NCI-H774 (cell line): Measurements from ENCODE around the gene LRRC23.
A peak's percentile ranks its signal among the peaks of the same experiment; 100 is the strongest.

ENCODE experiments used
- DNase-seq: peaks from one replicate; lab custom pipeline; 2025; lab: John Stamatoyannopoulos, UW

Gene LRRC23

DNA sequence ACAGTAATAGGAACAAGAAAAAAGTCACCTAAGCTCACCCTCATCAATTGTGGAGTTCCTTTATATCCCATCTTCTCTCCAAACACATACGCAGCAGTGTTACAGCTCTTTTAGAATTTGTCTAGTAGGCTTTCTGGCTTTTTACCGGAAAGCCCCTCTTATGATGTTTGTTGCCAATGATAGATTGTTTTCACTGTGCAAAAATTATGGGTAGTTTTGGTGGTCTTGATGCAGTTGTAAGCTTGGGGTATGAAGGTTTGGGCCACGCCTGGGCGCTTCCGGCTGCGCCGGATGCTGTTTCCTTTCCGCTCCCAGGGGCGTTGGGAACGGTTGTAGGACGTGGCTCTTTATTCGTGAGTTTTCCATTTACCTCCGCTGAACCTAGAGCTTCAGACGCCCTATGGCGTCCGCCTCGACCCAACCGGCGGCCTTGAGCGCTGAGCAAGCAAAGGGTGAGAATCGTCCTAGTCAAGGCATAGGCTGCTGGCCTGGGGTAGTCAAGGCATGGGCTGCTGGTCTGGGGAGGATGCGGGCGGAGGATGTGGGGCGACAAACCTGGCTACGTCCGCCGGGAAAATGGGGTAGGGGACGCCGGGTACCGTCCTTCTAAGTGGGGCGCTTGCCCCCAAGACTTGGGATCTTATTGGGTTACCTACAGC is 39.2 kb downstream of the LRRC23 start, which contains the start of the genes C12orf57 and RNU7-1:
C12orf57 (plus strand) TSS at position 301 of the 659 bp plus-strand sequence; CDS start at position 401, 100 bp downstream.
RNU7-1 (plus strand) TSS at position 95 of the 659 bp plus-strand sequence.
- DNase-seq = peak; percentile 86

DNA sequence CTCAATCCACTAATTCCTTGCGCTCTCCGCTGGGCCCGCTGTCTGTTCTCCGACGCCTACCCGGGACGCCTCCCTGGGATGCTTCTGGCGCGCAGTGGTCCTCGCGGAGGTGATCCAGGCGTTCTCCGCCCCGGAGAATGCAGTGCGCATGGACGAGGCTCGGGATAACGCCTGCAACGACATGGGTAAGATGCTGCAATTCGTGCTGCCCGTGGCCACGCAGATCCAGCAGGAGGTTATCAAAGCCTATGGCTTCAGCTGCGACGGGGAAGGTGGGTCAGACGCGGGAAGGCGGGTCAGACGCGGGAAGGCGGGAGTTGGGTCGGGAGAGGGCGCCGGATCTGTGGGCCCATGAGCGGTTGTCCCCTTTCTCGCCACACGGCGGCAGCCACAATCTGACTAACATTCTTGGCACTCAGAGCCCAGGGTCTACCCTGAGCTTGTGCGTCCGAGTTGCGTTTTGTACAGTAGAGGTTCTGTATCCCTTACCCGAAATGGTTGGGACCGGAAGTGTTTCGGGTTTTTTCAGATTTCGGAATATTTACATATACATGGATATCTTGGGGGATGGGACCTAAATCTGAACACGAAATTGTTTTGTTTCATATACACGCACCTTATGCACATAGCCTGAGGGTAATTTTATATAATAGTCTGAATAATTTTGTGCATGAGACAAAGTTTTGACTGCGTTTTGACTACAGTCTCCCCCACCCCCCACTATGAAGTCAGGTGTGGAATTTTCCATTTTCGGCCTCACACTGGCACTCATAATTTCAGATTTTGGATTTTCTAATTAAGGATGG is 40.0 kb downstream of the LRRC23 start:
- DNase-seq = peak; percentile 95

DNA sequence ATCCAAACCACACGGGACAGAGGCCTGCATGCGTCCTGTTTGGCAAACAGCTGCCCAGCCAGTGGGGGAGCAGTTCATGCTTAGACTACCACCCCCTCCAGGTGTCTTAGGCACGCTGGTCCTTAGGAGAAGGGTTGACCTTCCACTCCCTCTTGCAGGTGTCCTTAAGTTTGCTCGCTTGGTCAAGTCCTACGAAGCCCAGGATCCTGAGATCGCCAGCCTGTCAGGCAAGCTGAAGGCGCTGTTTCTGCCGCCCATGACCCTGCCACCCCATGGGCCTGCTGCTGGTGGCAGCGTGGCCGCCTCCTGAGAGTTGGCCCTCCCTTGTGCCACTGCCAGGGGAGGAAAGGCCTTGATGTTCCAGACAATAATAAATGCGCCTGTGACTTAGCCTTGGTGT is 41.0 kb downstream of the LRRC23 start:
- no peak for DNase-seq

DNA sequence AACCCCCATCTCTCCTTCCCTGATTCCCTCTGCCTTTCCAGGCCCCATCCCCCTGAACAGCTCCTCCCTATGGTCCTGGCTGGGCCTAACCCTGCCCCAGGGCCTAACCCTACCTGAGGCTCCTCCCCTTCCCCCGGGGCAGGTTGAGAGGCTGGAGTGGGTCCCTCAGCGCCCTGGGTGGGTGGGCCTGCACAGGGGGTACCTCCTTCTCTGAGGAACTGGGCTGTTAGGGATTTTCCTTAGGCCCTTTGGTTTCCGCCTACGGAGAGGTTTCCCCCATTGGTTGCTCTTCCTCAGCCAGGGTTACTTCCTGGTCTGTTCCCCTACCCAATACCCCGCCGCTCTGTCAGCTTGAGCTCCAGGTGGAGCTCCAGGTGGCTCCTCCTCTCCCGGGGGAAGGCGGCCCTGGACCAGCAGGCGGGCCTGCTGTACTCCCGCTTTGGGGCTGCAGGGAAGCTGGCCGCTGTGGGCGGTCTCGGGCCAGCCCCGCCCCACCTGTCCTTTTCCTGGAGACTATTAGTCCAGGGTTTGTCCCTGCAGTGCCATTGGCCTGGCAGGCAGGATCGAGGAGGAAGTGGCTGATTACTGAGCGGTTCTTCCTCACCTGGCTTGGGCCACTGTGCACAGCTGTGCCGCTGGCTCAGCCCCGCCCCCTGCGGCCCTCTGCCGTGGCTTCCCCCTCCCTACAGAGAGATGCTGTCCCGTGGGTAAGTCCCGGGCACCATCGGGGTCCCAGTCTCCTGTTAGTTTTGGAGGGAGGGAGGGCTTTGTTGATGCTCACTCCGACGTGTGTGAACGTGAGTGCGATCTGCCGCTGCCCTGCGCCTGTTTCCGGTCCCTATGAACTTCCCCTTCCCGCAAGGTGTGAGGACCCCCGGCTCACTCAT is 41.7 kb downstream of the LRRC23 start:
- DNase-seq = peak; percentile 99

DNA sequence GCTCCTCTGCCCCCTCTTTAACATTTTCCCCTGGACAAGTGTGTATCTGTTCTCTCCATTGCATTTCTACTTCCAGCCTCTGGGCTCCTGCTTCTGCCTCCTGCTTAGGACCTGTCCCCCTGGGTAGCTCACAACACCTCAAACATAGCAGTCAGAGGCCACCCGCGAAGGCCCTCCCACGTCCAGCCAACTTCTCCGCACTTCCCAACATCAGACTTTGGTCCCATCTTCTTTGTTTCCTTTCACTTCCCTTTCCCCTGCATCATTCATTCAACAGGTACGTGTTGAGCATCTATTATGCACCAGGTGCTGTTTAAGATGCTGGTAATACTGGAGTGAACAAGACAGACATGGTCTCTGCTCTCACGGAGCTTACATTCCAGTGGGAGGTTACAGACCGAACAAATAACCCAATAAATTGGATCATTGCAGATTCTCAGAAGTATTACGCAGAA is 42.3 kb downstream of the LRRC23 start:
- no peak for DNase-seq

DNA sequence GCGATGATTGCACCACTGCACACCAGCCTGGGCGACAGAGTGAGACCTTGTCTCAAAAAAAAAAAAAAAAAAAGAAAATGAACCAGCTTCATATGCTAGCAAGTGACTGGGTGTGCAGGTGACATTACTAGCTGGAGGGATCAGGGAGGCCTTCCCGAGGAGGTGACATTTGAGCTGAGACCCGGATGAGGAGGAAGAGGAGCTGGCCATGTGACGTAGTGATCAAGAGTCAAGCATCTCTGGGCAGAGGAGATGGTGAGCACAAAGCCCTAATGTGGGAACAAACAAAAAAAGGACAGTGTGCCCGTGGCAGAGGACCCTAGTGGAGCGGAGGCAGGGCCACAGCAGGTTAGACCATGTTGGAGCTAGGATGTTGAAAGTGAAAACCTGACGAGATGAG is 43.0 kb downstream of the LRRC23 start:
- DNase-seq = no peak

DNA sequence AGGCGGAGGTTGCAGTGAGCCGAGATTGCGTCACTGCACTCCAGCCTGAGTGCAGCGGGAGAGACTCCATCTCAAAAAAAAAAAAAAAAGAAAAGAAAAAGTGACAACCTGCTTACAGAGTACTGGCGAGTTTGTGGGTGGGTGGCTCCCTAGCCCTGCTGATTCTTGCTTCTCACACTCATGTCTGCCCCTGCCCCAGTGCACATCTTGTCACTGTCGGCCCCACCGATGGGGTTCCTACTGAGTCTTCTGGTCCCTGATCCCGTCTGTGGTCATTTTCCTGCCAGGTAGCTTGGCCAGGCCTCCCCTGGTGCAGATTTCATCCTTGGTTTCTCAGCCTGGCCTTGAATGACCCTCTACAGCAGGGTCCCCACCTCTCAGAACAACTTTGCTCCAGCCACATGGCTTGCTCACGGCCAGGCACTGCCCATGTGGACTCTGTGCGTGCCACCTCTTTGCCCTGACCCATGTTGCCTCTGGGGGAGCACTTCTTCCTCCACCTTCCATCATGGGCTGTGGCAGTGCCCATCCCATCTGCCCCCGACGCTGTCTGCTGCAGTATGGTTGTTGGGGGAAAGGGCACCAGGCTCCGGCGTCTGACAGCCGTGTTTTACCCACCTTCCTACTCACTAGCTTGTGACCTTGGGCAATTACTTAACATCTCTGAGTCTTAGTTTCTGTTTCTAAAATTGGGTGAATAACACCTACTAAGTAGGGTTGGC is 44.4 kb downstream of the LRRC23 start:
- no peak for DNase-seq

DNA sequence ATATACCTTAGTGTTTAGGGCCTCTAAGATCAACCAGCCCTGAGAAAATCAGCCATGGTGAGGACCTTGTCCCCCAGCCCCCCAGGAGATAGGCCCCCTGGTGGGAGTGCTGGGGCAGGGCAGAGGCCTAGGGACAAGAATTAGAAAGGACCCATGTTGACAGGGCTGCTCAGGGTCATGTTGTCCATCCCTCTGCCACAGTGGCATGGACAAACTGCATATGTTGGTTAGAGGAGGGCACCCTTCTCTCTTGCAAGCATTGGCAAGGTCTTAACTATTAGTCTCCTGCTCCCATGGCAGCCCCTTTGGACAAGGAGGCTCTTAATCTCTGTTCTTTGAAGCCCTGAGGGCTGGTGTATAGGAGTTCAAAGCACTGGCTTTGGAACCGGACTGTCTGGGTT is 45.8 kb downstream of the LRRC23 start:
- DNase-seq = no peak

DNA sequence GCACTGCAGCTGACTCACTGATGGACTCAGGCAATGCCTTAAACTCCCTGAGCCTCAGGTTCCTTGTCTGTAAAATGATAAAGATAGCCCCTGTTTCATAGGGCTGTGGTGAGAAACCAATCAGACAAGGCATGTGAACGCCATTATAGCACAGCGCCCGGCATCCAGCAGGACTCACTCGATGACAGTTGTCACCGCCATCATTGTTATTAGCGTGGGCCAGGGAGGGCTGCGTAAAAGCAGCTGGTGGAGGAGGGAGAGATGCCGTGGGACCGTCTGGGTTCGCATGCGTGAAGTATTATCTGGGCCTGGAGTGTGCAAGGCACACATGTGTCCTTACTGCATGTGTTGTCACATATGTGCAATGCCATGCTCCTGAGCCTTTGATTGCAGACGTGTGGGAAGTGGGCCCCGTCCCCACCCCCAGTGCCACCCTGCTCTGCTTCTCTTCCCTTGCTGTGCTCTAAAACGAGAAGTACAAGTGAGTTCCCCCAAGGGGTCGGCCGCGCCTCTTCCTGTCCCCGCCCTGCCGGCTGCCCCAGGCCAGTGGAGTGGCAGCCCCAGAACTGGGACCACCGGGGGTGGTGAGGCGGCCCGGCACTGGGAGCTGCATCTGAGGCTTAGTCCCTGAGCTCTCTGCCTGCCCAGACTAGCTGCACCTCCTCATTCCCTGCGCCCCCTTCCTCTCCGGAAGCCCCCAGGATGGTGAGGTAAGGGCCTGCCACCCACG is 46.4 kb downstream of the LRRC23 start, which contains the start of gene PTPN6:
PTPN6 (plus strand) TSS at position 546 of the 730 bp plus-strand sequence; CDS start at position 703, 157 bp downstream.
- no peak for DNase-seq

DNA sequence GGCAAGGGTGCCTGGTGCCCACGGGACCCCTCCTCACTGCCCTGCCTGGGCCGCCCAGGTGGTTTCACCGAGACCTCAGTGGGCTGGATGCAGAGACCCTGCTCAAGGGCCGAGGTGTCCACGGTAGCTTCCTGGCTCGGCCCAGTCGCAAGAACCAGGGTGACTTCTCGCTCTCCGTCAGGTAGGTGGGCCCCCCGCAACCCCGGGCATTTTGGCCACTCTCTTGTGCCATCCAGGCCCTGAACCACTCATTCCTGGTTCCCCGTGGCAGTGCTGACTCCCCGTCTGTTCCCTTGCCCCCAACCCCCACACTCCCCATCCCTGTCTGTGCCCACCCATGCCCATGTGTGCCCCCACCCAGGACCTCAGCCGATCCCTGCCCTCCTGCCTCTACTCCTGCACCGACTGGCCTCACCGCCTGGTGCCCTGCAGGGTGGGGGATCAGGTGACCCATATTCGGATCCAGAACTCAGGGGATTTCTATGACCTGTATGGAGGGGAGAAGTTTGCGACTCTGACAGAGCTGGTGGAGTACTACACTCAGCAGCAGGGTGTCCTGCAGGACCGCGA is 47.0 kb downstream of the LRRC23 start:
- no peak for DNase-seq

DNA sequence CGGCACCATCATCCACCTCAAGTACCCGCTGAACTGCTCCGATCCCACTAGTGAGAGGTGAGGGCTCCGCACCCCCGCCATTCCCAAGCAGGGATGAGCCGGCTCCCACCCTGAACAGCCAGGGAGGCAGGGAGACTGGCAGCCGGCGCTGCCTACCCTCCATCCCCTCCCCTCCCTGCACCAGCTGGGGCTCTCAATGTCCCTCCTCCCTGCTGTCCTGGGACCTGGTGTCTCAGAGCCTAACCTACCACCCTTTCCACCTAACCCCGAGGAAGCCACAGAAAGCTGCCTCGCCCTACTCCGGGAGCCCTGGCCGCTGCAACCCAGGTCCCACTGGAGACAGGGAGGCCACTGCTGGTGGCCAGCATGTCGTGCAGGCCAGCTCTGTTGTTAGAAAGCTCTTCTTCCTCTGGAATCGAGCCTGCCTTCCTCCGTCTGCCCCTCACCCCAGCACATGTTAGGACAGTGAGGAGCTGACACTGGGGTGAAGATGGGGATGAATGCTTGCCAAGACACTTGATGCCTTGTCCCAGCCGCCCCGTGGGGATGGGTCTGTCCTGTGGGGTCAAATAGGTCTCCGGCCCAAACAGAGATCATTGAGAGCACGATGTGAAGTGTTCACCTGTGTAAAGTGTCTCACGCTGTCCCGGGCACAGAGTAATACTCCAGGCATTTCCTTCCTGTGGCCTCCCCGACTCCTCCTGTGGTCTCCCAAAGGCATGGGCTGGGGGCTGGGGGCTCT is 47.7 kb downstream of the LRRC23 start:
- DNase-seq = no peak

DNA sequence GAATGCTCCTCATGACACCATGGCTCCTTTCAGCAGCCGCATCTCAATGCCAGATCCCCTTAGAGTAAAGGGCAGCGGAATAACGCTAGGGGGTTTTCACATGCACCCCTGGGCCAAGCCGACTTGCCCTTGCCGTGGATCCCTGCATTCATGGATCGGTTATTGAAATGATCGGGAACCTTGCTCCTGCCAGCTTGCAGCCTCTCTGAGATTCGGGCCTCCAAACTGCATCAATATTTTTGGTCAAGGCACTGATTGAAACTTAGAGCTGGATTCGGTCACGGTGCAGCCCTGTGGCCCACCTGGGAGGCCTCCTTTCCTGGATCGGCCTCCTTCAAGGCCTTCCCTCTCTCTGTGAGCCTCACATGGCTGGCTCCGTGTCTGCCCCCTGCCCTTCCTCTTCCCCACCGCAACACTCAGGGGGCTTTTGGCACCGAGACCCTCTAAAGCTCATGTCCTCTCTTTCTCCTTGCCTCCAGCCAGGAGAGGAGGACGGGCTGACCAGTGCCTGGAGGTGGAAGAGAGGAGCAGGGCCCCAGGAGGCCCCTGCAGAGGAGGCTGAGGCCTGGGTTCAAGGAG is 48.3 kb downstream of the LRRC23 start:
- no peak for DNase-seq

DNA sequence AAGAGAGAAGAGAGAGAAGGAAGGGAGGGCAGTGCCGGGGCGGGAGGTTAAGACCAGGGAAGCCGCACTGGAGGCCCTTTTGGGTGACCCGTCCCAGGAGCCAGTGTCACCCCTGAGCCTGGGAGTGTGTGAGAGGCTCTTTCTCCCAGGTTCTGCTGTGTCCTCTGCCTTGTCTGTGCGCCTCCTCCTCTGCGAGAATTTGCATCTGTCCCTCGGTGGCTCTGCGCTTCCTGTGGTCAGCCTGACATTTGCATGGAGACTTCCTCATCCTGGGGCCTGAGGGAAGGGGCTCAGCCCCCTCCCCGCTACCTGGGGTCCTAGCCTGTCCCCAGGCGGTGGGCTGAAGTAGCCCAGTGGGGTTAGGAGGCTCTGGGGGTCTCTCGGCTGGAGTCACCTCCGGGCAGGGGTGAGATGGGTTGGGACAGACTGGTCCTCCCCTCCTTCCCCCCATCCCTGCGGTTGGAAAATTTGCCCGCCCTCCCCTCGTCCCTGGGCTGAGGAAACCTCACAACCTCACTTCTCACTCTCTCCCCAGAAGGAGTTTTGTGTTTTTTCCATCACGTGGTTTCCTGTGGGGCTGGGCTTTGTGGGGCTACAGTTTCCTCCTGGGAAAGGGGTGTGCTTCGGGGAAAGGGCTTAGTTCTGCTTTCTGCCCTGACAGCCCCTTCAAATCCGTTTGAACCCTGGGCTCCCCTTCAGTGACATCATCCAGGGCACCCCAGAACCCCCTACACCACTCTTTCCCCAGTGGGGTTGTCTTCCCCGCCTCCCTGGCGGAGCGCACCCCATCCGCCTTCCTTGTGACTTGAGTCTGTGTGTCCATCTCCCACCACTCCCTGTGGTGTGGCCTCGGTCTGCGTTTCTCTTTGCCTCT is 49.1 kb downstream of the LRRC23 start:
- DNase-seq = no peak

DNA sequence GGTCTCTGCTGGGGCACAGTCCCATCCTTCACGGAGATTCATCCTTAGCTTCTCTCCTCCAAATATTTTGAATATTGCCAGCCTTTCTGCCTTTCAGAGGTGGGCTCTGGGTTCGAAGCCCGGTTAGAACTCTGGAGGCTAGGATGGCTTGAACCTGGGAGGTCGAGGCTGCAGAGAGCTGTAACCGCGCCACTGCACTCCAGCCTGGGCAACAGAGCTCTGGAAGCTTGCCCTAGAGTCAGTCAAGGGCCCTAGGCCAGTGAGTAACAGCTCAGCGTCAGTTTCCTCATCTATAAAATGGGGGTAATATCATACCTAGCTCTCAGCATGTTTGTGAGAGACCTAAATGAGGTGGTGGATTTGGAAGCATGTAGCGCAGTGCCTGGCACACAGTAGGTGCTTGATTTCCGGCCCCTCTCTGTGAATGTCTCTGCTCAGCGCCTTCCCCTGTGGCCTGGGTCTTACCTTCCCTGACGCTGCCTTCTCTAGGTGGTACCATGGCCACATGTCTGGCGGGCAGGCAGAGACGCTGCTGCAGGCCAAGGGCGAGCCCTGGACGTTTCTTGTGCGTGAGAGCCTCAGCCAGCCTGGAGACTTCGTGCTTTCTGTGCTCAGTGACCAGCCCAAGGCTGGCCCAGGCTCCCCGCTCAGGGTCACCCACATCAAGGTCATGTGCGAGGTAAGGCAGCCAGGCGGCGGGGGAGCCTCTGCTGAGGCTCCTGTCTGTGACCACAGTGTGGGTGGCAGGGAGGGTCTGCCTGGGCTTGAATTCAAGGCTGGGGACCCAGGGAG is 49.9 kb downstream of the LRRC23 start:
- DNase-seq = no peak

DNA sequence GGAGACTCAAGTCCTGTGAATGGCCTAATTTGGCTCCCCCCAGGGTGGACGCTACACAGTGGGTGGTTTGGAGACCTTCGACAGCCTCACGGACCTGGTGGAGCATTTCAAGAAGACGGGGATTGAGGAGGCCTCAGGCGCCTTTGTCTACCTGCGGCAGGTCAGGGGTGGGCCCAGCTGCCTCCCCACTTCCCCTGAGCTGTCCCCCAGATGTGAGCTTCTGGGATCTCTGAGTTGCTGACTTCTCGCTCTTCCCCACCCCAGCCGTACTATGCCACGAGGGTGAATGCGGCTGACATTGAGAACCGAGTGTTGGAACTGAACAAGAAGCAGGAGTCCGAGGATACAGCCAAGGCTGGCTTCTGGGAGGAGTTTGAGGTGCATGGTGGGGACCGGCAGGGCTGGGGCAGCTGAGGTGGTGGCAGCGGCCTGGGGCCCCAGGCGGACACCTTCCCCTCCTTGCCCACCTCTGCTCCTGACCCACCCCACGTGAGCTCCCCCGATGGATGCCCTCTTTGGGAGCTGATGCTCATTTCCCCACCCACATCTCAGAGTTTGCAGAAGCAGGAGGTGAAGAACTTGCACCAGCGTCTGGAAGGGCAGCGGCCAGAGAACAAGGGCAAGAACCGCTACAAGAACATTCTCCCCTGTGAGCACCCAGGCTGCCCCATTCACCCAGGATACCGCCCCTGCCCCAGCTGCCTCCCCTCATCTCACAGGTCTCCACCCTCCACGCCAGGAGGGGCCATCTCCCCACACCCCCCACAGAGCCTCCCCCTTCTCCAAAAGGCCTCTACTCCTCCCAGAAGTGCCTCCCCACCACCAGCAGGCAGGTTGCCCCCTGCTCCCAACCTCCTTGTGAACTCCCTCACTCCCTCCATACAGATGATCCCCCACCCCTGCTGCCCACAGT is 50.7 kb downstream of the LRRC23 start:
- no peak for DNase-seq

DNA sequence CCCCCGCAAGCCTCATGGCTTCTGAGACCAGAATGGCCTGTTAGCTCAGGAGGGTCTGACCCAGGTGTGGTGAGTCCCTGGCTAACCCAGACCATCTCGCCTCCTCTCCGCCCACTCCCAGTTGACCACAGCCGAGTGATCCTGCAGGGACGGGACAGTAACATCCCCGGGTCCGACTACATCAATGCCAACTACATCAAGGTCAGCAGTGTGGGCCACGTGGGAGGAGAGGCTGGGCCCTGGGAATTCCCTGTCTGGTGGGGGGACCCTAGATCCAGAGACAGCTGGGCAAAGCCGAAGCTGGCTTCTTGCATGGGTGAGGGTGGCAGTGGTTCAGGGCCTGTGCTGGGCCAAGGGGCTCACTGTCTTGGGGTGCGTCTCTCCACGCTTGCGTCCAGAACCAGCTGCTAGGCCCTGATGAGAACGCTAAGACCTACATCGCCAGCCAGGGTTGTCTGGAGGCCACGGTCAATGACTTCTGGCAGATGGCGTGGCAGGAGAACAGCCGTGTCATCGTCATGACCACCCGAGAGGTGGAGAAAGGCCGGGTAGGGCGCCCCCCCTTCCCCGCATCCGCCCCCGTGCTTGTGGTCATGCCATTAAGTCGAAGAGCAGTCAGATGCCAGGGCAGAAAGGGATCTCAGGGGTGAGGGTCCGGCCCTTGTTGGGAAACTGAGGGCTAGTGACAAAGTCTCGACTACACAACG is 51.6 kb downstream of the LRRC23 start:
- DNase-seq = no peak
